BJ (cell line): ENCODE results near the gene TAS2R9. TPM values are rescaled to one million over a fixed set of nuclear protein-coding genes. Genes with fewer than 3 reads are reported as not detected.

Experiments used
- CTCF ChIA-PET: fragments of 350-600 bp; formaldehyde crosslinking; extraction: SDS; loops from one replicate; lab custom pipeline; 2021; ENCODE audit warnings: antibody characterized with exemption, inconsistent platforms; lab: Yijun Ruan, JAX
- POLR2A ChIA-PET: fragments of 300-600 bp; sonication (Branson Sonifier 250); formaldehyde crosslinking; extraction: SDS; loops from one replicate; lab custom pipeline; 2021; ENCODE audit warnings: antibody characterized with exemption; lab: Charles Lee
- DNase-seq: peaks from one replicate; pipeline ENCODE4 v3.0.0-alpha.2; 2011; ENCODE audit warnings: low read depth
- H3K27me3 ChIP-seq: 2 replicates; pipeline ENCODE4 v1.6.0; 2011; ENCODE audit warnings: low read length; ENCODE audit not compliant: control insufficient read depth, insufficient read depth
- H3K36me3 ChIP-seq: 2 replicates; pipeline ENCODE4 v1.5.1; 2011; ENCODE audit warnings: low read length; ENCODE audit not compliant: control insufficient read depth, insufficient read depth
- H3K4me3 ChIP-seq: 2 replicates; pipeline ENCODE4 v1.5.1; 2011; ENCODE audit warnings: low read depth, mild to moderate bottlenecking, control low read depth, low read length
- polyA plus RNA-seq: library from polyadenylated mRNA; depleted of rRNA; stranded (reverse); fragments of >200 nt; gene quantifications from 2 replicates; pipeline ENCODE4 v1.2.3, GENCODE V29; 2011
- TF ChIP-seq, protein P1 (sequence below): IDR thresholded peaks from 2 replicates; pipeline ENCODE4 v1.5.1; 2011; ENCODE audit warnings: low read depth, mild to moderate bottlenecking, control low read depth, inconsistent platforms, low read length, moderate library complexity; ENCODE audit not compliant: insufficient read depth

Gene TAS2R9
- polyA plus RNA-seq, 1 experiment, result not detected

DNA sequence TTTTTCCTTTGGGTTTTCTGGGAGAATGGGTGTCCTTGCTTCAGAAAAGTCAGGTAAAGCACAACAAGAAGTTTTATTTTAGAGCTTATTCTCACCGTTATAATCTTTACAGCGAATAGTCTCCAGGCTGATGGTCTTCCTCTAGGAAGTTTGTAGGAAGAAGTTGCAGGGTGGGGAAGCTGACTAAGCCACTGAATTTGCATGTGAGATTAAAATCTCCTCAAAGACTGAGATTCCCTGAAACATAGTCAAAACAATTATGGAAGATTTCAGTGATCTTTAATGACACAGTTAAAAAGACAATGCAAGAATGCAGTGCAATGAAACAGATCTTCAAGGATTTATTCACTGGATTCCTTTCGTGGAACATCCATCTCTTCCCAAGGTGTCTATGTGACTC lies 15.0 kb upstream of the TAS2R9 start:
- TF ChIP-seq, protein P1, sequence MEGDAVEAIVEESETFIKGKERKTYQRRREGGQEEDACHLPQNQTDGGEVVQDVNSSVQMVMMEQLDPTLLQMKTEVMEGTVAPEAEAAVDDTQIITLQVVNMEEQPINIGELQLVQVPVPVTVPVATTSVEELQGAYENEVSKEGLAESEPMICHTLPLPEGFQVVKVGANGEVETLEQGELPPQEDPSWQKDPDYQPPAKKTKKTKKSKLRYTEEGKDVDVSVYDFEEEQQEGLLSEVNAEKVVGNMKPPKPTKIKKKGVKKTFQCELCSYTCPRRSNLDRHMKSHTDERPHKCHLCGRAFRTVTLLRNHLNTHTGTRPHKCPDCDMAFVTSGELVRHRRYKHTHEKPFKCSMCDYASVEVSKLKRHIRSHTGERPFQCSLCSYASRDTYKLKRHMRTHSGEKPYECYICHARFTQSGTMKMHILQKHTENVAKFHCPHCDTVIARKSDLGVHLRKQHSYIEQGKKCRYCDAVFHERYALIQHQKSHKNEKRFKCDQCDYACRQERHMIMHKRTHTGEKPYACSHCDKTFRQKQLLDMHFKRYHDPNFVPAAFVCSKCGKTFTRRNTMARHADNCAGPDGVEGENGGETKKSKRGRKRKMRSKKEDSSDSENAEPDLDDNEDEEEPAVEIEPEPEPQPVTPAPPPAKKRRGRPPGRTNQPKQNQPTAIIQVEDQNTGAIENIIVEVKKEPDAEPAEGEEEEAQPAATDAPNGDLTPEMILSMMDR, result no peak
- no peak overlapping the region for H3K4me3 ChIP-seq
- CTCF ChIA-PET, result no interaction called here
- POLR2A ChIA-PET, result no interaction called here
- no peaks in the 10 kb centered on the region for H3K27me3 ChIP-seq
- H3K36me3 ChIP-seq, result no peaks in the 10 kb centered on the region
- DNase-seq, result no peak

DNA sequence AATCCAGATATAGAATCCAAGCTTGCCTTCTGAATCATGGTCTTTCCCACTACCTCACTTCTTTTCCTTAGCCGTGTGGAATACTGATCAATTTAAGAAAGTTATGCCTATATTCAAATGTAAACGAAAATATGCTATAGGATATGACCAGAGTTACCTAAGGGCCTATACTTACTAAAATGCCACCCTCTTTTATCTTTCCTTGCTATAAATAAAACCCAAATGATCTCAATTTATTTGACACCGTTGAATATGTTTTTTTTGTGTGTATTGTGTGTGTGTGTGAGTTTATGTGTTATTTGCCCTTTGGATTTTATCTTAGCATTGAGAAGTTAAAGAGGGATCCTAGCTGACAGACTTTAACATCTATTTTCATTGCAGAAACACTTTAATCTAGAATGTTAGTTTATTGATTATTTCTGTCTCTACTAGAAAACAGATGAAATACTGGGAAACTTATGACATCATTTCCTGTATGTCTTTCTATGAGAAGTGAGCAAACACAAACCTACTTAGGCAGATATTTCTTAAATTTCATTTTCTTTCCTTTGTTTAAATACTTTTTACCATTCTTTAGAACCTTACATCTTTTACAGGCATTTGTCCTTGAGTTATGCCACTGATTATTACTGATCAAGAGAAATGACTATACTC lies 2.0 kb upstream of the TAS2R9 start:
- Histone ChIP-seq H3K36me3 (no peaks in the 10 kb centered on the region), H3K27me3 (no peaks in the 10 kb centered on the region), H3K4me3 (no peak overlapping the region)
- ChIA-PET POLR2A (no interaction called here), CTCF (interaction anchor here (1.2 kb wide), 1 partner anchor 387 kb away, joined by 3 read pairs; no protein-coding TSS in a partner anchor)
- no peak for DNase-seq
- TF ChIP-seq, protein P1, result no peak

DNA sequence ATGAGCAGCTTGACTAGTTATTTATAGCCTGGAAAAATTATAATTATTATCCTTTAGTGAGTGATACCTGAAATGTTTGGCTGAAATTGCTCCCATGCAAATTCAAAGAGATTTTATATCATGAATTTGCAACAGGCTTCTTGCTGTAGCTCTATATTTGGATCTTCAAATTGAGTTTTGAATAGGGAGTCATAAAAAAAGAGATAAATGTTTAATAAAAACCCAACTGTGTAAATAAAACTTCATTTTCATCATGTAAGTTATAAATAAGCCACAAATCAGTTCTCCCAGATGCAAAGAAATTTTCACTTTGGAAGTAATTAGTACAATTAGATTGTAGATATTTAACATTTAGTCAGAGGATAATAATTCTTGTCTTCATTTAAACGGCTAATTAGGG lies 2.8 kb downstream of the TAS2R9 start, which contains the start of gene TAS2R8:
TAS2R8 (minus strand) TSS at position 101 of the 400 bp plus-strand sequence. CDS start 306 bp downstream, outside the sequence.
- TF ChIP-seq, protein P1, result no peak
- H3K36me3 ChIP-seq, result no peaks in the 10 kb centered on the region
- ChIA-PET CTCF (no interaction called here), POLR2A (no interaction called here)
- no peak for DNase-seq
- H3K27me3 ChIP-seq, result no peaks in the 10 kb centered on the region
- no peak within 1 kb of the TSS for H3K4me3 ChIP-seq

DNA sequence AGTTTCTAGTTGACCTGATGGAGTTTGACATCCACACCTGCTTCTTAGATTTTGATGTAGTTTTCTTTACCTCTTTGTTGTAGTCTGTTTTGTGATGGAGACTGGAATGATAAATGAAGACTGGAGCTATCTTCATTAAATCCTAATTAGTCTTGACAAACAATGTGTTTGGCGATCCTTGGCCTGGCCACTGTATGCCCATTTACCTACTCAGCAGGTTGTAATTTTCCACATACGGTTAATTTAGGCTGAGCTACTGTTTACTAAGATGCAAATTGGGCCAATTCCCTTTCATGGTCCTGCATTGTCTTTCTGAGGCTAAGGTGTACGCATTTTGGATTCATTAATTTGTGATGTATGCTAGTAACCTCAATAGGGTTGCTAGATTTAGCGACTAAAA lies 7.4 kb downstream of the TAS2R9 start, which contains the start of gene TAS2R7:
TAS2R7 (minus strand) TSS at position 41 of the 400 bp plus-strand sequence. CDS start 57 bp downstream, outside the sequence.
- no peaks in the 10 kb centered on the region for H3K36me3 ChIP-seq
- H3K27me3 ChIP-seq, result no peaks in the 10 kb centered on the region
- H3K4me3 ChIP-seq, result no peak within 1 kb of the TSS
- no peak for DNase-seq
- TF ChIP-seq, protein P1, result no peak
- ChIA-PET POLR2A (no interaction called here), CTCF (no interaction called here)

DNA sequence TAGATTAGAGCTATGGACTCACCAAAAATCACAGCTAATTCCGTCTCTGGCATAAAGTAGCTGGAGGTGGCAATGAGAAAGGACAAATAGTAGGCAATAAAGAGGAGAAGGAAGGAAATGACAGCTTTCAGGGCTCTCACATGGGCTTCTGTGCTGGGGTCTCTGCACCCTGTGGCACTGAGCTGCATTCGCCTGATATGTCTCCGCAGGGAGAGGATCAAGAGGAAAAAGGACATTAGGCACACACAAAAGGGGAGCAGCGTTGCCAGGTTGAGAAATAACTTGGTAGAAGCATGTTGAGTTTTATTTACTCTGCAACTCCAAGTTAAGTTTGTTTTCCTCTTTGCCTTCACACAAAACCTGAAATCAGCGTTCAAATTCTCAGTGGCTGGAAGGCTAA lies 8.2 kb downstream of the TAS2R9 start:
- ChIA-PET CTCF (no interaction called here), POLR2A (no interaction called here)
- no peaks in the 10 kb centered on the region for H3K27me3 ChIP-seq
- TF ChIP-seq, protein P1, result no peak
- DNase-seq, result no peak
- H3K4me3 ChIP-seq, result no peak overlapping the region
- H3K36me3 ChIP-seq, result no peaks in the 10 kb centered on the region
